NCI-H345 treated with DMSO at 0.1 percent for 48 hours (cell line): ENCODE measurements around the gene DNTT.
A peak's percentile ranks its signal among the peaks of the same experiment; 100 is the strongest.

Experiments used
- DNase-seq: peaks from one replicate; lab custom pipeline; 2025; ENCODE audit not compliant: unreplicated experiment; lab: John Stamatoyannopoulos, UW

Gene DNTT

DNA sequence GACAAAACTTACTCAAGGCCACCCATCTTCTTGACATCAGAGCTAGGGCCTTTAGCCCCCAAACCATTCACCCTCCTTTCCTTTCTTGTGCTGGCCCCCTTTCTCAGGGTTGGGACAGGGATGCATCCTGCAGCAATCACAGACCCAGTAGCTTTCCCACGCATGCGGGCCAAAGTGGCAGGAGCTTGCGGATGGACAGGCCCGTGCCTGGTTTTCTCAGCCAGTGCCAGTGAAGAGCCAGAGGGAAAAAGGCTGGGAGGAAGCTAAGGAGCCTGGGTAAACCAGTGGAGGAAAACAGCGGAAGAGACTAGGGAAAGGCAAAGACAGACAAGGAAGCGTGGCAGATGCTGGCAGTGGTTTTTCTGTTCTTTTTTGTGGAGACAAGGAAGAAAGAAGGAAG lies 27.8 kb upstream of the DNTT start:
- DNase-seq: no peak

GRCh38 chr10:96276831-96277230 lies 27.4 kb upstream of the DNTT start:
- no peak for DNase-seq

DNA sequence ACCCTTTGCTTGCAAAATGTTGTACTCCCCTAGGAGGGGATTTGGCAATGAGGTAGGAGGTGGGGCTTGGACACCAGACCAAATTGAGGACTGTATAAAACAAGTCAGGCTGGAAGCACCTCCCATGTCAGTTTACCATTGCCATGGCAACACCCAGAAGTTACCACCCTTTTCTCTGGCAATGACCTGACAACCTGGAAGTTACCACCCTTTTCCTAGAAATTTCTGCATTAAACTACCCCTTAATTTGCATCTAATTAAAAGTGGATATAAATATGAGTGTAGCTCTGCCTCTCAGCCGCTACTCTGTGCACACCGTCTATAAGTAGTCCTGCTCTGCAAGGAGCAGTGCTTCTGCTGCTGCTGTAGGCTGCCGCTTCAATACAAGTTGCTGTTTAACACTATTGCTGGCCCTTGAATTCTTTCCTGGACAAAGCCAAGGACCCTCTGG lies 25.0 kb upstream of the DNTT start:
- DNase-seq: no peak

DNA sequence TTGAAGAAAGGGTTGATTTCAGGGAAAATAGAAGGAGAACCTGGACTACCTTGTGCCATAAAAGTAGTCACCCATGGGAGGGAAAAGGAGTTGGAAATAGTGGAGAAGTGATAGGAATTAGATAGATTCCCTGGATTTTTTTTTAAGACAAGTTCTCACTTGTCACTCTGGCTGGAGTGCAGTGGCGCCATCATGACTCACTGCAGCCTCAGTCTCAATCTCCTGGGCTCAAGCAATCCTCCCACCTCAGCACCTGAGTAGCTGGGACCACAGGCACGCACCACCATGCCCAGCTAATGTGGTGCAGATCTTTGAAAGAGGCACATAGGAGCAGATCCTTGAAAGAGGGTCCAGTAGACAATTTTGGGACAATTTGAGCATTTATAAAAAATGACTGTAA lies 23.4 kb upstream of the DNTT start:
- DNase-seq: no peak

- DNase-seq: no peak
Observed at GRCh38 chr10:96281444-96282029, 22.7 kb upstream of the DNTT start.

GRCh38 chr10:96283351-96283750 lies 20.9 kb upstream of the DNTT start:
- DNase-seq: no peak

- no peak for DNase-seq
Observed at GRCh38 chr10:96283756-96284155, 20.5 kb upstream of the DNTT start.

DNA sequence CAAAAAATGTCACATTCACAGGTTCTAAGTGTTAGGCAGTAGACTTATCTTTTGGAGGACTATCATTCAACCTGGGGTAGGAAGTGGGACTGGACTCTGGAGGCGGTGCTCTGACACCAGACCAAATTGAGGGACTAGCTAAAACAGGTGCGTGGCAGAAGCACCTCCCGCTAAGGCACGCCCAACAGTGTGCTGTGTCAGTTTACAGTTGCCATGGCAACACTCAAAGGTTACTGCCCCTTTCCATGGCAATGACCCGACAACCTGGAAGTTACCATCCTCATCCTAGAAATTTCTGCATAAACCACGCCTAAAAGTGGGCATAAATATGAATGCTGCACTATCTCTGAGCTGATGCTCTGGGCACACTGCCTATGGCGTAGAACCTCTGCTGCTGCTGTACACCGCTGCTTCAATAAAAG lies 18.9 kb upstream of the DNTT start:
- no peak for DNase-seq

- no peak for DNase-seq
Observed at GRCh38 chr10:96287392-96288105, 16.7 kb upstream of the DNTT start.

DNA sequence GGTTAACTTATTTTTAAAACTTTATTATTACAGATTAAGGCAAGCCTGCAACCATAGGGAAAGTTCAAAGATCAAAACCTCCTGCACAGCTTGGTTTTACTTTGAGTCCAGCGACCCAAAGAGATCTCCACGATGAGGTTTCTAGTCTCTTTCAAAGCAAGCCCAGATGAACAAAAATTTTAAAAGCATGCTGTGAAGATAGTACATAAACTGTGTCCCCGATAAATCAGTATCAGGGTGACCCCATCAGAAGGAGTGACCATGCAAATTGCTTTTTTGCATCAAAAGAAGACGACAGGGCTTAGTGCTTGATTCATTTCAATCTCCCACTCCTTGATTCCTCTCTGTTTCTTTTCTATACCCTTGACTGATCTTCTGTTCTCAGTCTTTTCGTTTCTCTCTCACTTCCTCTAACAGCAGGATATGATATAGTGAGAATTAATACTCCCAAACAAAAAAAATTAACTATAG lies 16.0 kb upstream of the DNTT start:
- no peak for DNase-seq

- DNase-seq: no peak
Observed at GRCh38 chr10:96289218-96289910, 14.9 kb upstream of the DNTT start.

- no peak for DNase-seq
Observed at GRCh38 chr10:96290368-96291133, 13.7 kb upstream of the DNTT start.

- DNase-seq: peak; percentile 24
Observed at GRCh38 chr10:96292971-96293920, 11.0 kb upstream of the DNTT start.

- DNase-seq: no peak
Observed at GRCh38 chr10:96295475-96295874, 8.8 kb upstream of the DNTT start.

- no peak for DNase-seq
Observed at GRCh38 chr10:96297486-96297885, 6.7 kb upstream of the DNTT start.

- DNase-seq: no peak
Observed at GRCh38 chr10:96298362-96298761, 5.9 kb upstream of the DNTT start.

GRCh38 chr10:96299383-96299782 lies 4.9 kb upstream of the DNTT start:
- no peak for DNase-seq

DNA sequence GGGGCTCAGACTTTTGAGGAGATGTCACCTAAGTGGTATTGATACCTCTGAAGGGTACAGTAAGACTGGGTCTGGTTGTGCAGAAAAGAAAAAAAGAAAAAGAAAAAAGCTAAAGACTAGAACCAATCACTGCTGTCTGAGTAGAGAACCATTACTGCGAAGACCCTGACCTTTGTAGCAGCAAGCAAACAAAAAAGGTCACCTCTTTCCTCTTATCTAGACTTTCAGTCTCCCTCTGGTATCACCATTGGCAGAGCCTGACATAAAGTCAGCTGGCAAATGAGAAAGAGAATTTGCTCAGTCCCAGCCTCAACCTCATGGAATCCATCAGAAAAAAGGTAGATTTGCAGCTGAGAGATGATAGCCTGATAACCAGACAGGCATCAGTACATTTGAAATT lies 2.6 kb upstream of the DNTT start:
- DNase-seq: no peak

- no peak for DNase-seq
Observed at GRCh38 chr10:96305019-96305418, 785 bp downstream of the DNTT start.

GRCh38 chr10:96306516-96306915 lies 2.3 kb downstream of the DNTT start:
- no peak for DNase-seq
